ENCODE measurements around the gene GPD1L.

The GPD1L gene

DNA sequence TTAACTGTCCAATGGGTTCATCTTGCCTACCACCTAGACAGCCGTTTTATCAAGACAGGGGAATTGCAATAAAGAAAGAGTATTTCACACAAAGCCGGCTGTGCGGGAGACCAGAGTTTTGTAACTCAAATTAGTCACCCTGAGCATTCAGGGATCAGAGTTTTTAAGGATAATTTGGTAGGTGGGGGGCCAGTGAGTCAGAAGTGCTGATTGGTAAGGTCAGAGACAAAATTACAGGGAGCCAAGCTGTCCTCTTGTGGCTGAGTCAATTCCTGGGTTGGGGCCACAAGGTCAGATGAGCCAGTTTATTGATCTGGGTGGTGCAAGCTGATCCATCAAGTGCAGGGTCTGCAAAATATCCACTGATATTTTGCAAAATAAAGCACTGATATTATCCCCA lies 29.9 kb upstream of the GPD1L start:
- Histone ChIP-seq H3F3A (ENCODE audit: insufficient read depth) (no peaks in the 10 kb centered on the region), H2AFZ (ENCODE audit: low read depth, low read length, severe bottlenecking) (no peak overlapping the region), H3K36me3 (ENCODE audit: low read length) (no peaks in the 10 kb centered on the region), H3K4me3 (ENCODE audit: insufficient read depth, low read length, poor library complexity, severe bottlenecking) (no peak overlapping the region), H3K9me2 (replicated peaks; ENCODE audit: insufficient read depth, low read length) (no peaks in the 10 kb centered on the region), H3K79me2 (ENCODE audit: insufficient read depth, low read length) (no peaks in the 10 kb centered on the region), H3K4me2 (ENCODE audit: low read depth, low read length, poor library complexity, severe bottlenecking) (no peak overlapping the region), H4K20me1 (ENCODE audit: low read depth, low read length) (no peaks in the 10 kb centered on the region), H3K9me3 (ENCODE audit: insufficient read depth, low read length) (no peaks in the 10 kb centered on the region), H3K27ac (ENCODE audit: low read depth, low read length) (no peak overlapping the region), H3K9ac (ENCODE audit: low read length) (no peak overlapping the region), H3K27me3 (ENCODE audit: low read length) (no peaks in the 10 kb centered on the region)
- no peak for TF ChIP-seq EZH2phosphoT487 (conservative IDR thresholded peaks at IDR 0.05; ENCODE audit: low read length)
- TF ChIP-seq, protein P1, sequence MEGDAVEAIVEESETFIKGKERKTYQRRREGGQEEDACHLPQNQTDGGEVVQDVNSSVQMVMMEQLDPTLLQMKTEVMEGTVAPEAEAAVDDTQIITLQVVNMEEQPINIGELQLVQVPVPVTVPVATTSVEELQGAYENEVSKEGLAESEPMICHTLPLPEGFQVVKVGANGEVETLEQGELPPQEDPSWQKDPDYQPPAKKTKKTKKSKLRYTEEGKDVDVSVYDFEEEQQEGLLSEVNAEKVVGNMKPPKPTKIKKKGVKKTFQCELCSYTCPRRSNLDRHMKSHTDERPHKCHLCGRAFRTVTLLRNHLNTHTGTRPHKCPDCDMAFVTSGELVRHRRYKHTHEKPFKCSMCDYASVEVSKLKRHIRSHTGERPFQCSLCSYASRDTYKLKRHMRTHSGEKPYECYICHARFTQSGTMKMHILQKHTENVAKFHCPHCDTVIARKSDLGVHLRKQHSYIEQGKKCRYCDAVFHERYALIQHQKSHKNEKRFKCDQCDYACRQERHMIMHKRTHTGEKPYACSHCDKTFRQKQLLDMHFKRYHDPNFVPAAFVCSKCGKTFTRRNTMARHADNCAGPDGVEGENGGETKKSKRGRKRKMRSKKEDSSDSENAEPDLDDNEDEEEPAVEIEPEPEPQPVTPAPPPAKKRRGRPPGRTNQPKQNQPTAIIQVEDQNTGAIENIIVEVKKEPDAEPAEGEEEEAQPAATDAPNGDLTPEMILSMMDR (IDR thresholded peaks at IDR 0.05; ENCODE audit: insufficient read depth, low read length, poor library complexity, severe bottlenecking): no peak

DNA sequence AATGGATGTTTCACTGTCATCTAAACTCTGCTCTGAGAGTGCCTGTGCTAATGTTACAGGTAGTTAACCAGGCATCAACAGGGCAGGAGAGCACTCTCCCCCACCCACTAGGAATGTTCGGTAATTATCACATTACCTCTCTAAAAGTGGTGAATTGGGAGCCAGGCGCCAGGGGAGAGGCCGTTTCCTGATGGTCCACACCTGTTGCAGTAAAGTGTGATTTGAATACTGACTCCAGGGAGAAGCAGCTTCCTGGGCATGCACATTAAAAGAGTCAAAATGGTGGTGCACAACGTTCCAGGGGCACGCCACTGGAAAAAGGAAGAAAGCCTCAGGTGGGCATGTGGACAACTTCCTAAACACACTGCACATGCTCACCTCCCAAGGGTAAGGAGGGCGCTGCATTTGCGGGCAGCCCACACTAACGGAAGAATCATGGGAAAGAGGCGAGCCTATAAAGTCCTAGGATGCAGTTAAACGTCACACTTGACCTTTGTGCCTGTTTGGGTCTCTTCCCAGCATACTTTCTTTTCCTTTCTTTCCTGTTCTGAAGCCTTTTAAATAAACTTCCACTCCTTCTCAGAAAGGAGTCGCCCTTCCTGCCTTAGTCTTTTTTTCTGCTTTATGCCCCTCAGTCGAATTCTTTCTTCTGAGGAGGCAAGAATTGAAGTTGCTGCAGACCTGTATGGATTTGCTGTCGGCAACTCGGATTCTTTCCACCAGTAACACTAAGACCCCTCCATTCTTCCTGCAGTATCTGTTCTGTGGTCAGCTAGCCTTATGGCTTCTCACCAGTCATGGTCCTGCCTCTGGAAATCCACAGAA lies 28.9 kb upstream of the GPD1L start:
- H3K79me2 ChIP-seq (ENCODE audit: insufficient read depth, low read length): no peaks in the 10 kb centered on the region
- H3K9me3 ChIP-seq (ENCODE audit: insufficient read depth, low read length): no peaks in the 10 kb centered on the region
- no peaks in the 10 kb centered on the region for H3K27me3 ChIP-seq (ENCODE audit: low read length)
- H3K4me2 ChIP-seq (ENCODE audit: low read depth, low read length, poor library complexity, severe bottlenecking): no peak overlapping the region
- no peaks in the 10 kb centered on the region for H4K20me1 ChIP-seq (ENCODE audit: low read depth, low read length)
- no peak overlapping the region for H2AFZ ChIP-seq (ENCODE audit: low read depth, low read length, severe bottlenecking)
- H3K36me3 ChIP-seq (ENCODE audit: low read length): no peaks in the 10 kb centered on the region
- no peak for TF ChIP-seq EZH2phosphoT487 (conservative IDR thresholded peaks at IDR 0.05; ENCODE audit: low read length)
- TF ChIP-seq, protein P1 (IDR thresholded peaks at IDR 0.05; ENCODE audit: insufficient read depth, low read length, poor library complexity, severe bottlenecking): no peak
- no peaks in the 10 kb centered on the region for H3K9me2 ChIP-seq (replicated peaks; ENCODE audit: insufficient read depth, low read length)
- no peak overlapping the region for H3K27ac ChIP-seq (ENCODE audit: low read depth, low read length)
- H3K4me3 ChIP-seq (ENCODE audit: insufficient read depth, low read length, poor library complexity, severe bottlenecking): no peak overlapping the region
- no peak overlapping the region for H3K9ac ChIP-seq (ENCODE audit: low read length)
- no peaks in the 10 kb centered on the region for H3F3A ChIP-seq (ENCODE audit: insufficient read depth)

DNA sequence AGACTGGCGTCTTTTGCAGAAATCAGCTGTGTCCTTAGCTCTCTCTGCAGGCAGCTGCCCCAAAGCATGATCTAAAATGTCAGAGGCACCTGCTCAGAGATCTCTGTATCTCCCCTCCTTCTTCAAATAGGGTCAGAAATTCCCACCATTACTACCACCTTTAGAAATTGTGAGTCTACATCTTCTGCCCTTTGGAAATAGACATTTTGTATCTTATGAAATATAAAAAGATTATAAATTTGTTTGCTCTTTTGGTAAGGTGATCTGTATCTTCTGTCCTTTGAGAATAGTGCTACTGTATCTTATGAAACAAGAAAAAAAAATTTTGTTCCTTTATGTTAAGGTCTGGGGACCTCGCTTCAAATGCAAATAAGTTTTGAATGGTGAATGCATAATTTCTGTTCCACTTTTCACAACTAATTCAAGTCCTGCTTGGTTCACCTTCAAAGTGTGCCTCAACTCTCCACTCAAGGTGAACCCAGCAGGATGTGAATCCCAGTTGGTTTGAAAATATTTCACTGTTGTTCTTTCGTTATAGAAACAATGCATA lies 28.3 kb upstream of the GPD1L start:
- H3F3A ChIP-seq (ENCODE audit: insufficient read depth): no peaks in the 10 kb centered on the region
- H3K9ac ChIP-seq (ENCODE audit: low read length): no peak overlapping the region
- H3K9me2 ChIP-seq (replicated peaks; ENCODE audit: insufficient read depth, low read length): no peaks in the 10 kb centered on the region
- TF ChIP-seq, protein P1 (IDR thresholded peaks at IDR 0.05; ENCODE audit: insufficient read depth, low read length, poor library complexity, severe bottlenecking): no peak
- TF ChIP-seq EZH2phosphoT487 (conservative IDR thresholded peaks at IDR 0.05; ENCODE audit: low read length): no peak
- no peak overlapping the region for H3K27ac ChIP-seq (ENCODE audit: low read depth, low read length)
- H3K36me3 ChIP-seq (ENCODE audit: low read length): no peaks in the 10 kb centered on the region
- H3K27me3 ChIP-seq (ENCODE audit: low read length): no peaks in the 10 kb centered on the region
- H3K9me3 ChIP-seq (ENCODE audit: insufficient read depth, low read length): no peaks in the 10 kb centered on the region
- no peak overlapping the region for H3K4me3 ChIP-seq (ENCODE audit: insufficient read depth, low read length, poor library complexity, severe bottlenecking)
- H2AFZ ChIP-seq (ENCODE audit: low read depth, low read length, severe bottlenecking): no peak overlapping the region
- no peak overlapping the region for H3K4me2 ChIP-seq (ENCODE audit: low read depth, low read length, poor library complexity, severe bottlenecking)
- no peaks in the 10 kb centered on the region for H3K79me2 ChIP-seq (ENCODE audit: insufficient read depth, low read length)
- H4K20me1 ChIP-seq (ENCODE audit: low read depth, low read length): no peaks in the 10 kb centered on the region
